ENCODE measurements around the gene NF1.
"Not testable (repeated sequence)": the region's sequence is repeated elsewhere in the genome, so short reads cannot be mapped to it uniquely, and the experiment has no call there.

NF1 gene

GRCh38 chr17:31094600-31095235 lies at the start of gene NF1:
Gene NF1, plus strand, starts transcription at chr17:31094977. Its CDS starts 333 bp downstream, at chr17:31095310.
- DNase-seq (ENCODE audit: low spot score), result peak; percentile 95

GRCh38 chr17:31046856-31047425 lies 47.8 kb upstream of the NF1 start:
- DNase-seq (ENCODE audit: low spot score), result not testable (repeated sequence)

GRCh38 chr17:31048142-31048541 lies 46.6 kb upstream of the NF1 start:
- DNase-seq (ENCODE audit: low spot score), result no peak

GRCh38 chr17:31048780-31049179 lies 46.0 kb upstream of the NF1 start:
- DNase-seq (ENCODE audit: low spot score), result no peak

- no peak for DNase-seq (ENCODE audit: low spot score)
Measured at GRCh38 chr17:31050948-31051347, 43.8 kb upstream of the NF1 start.

- DNase-seq (ENCODE audit: low spot score), result no peak
Measured at GRCh38 chr17:31051506-31051905, 43.3 kb upstream of the NF1 start.

- peak; percentile 94 for DNase-seq (ENCODE audit: low spot score)
Measured at GRCh38 chr17:31052187-31052889, 42.4 kb upstream of the NF1 start.

- DNase-seq (ENCODE audit: low spot score), result no peak
Measured at GRCh38 chr17:31053071-31053470, 41.7 kb upstream of the NF1 start.

- DNase-seq (ENCODE audit: low spot score), result no peak
Measured at GRCh38 chr17:31054761-31055160, 40.0 kb upstream of the NF1 start.

GRCh38 chr17:31058976-31059375 lies 35.8 kb upstream of the NF1 start:
- DNase-seq (ENCODE audit: low spot score), result no peak

- no peak for DNase-seq (ENCODE audit: low spot score)
Measured at GRCh38 chr17:31060791-31061550, 33.8 kb upstream of the NF1 start.

- no peak for DNase-seq (ENCODE audit: low spot score)
Measured at GRCh38 chr17:31061678-31062077, 33.1 kb upstream of the NF1 start.

GRCh38 chr17:31062346-31062745 lies 32.4 kb upstream of the NF1 start:
- DNase-seq (ENCODE audit: low spot score), result no peak

GRCh38 chr17:31064707-31065106 lies 30.1 kb upstream of the NF1 start:
- DNase-seq (ENCODE audit: low spot score), result no peak

- DNase-seq (ENCODE audit: low spot score), result peak; percentile 87
Measured at GRCh38 chr17:31067691-31068184, 27.0 kb upstream of the NF1 start.

GRCh38 chr17:31068291-31068690 lies 26.5 kb upstream of the NF1 start:
- DNase-seq (ENCODE audit: low spot score), result peak; percentile 64

- DNase-seq (ENCODE audit: low spot score), result no peak
Measured at GRCh38 chr17:31072186-31072585, 22.6 kb upstream of the NF1 start.

GRCh38 chr17:31073411-31073810 lies 21.4 kb upstream of the NF1 start:
- no peak for DNase-seq (ENCODE audit: low spot score)

GRCh38 chr17:31074772-31075555 lies 19.8 kb upstream of the NF1 start:
- DNase-seq (ENCODE audit: low spot score), result no peak

GRCh38 chr17:31078290-31078689 lies 16.5 kb upstream of the NF1 start:
- DNase-seq (ENCODE audit: low spot score), result no peak

- no peak for DNase-seq (ENCODE audit: low spot score)
Measured at GRCh38 chr17:31079731-31080130, 15.0 kb upstream of the NF1 start.

GRCh38 chr17:31085563-31085962 lies 9.2 kb upstream of the NF1 start:
- no peak for DNase-seq (ENCODE audit: low spot score)

Measured in SW480 (cell line).